ENCODE results near the gene UBE2H.

DNA sequence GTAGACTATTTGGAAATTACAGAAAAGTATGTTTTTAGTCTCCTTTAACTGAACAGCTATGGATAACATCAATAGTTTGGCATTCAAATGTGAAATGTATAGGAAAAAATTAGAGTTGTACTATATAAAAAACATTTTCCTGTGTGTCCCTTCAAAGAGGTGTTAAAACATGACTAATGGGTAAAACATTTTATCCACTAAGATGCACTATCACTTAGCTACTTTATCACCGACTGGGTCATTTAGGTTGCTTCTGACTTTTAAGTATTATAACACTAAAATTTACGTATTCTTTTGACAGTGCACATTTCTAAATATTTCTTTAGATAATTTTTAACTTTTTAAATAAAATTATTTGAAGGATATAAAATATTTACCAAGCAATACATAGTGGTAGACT lies 77.6 kb downstream of the UBE2H start:
- TF ChIP-seq POLR2AphosphoS5 (IDR thresholded peaks at IDR 0.05; ENCODE audit: borderline replicate concordance, low read depth, low read length), result no peak
- TF ChIP-seq EZH2 (IDR thresholded peaks at IDR 0.05), result no peak
- no peak for TF ChIP-seq FOXP2 (optimal IDR thresholded peaks at IDR 0.05; ENCODE audit: control extremely low read depth, extremely low read length, insufficient read depth)
